Breast epithelium (tissue), 4 donors: ENCODE measurements around the gene SLC4A7. TPM values are rescaled to one million over a fixed set of nuclear protein-coding genes. Genes with fewer than 3 reads are reported as not detected.
"Not testable (repeated sequence)": the region's sequence is repeated elsewhere in the genome, so short reads cannot be mapped to it uniquely, and the experiment has no call there.

Experiments
- DNase-seq, 2 donors: peaks; one replicate each; pipeline ENCODE4 v3.0.0-alpha.2; 2019; ENCODE audit warnings: low spot score in 2 of 2
- H3K27ac ChIP-seq, 2 donors: fragments of 200-600 bp; sonication (generic) in 1 of 2; one replicate each; pipeline ENCODE4 v1.5.1; 2016 to 2019; ENCODE audit warnings: mild to moderate bottlenecking in 1 of 2
- H3K27me3 ChIP-seq, 2 donors: fragments of 200-600 bp; sonication (generic) in 1 of 2; one replicate each; pipeline versions ENCODE4 v1.5.1 to v1.6.0; 2017 to 2019; ENCODE audit warnings: control low read depth in 1 of 2, mild to moderate bottlenecking in 1 of 2
- H3K36me3 ChIP-seq: fragments of 200-600 bp; one replicate; pipeline ENCODE4 v1.5.1; 2019
- H3K4me1 ChIP-seq, 2 donors: fragments of 200-600 bp; sonication (generic); one replicate each; pipeline ENCODE4 v1.5.1; 2016 to 2019; ENCODE audit warnings: control low read depth in 1 of 2
- H3K4me3 ChIP-seq, 3 donors: fragments of 200-600 bp; sonication (generic); 1 replicate in 2 of 3; 2 replicates in 1 of 3; pipeline ENCODE4 v1.5.1; 2016 to 2019; ENCODE audit warnings: mild to moderate bottlenecking in 3 of 3, moderate library complexity in 2 of 3
- H3K9me3 ChIP-seq, 2 donors: fragments of 200-600 bp; sonication (generic) in 1 of 2; one replicate each; pipeline ENCODE4 v1.5.1; 2016 to 2019; ENCODE audit warnings: control low read depth in 1 of 2
- POLR2A ChIP-seq: fragments of 450-650 bp; IDR thresholded peaks from one replicate; pipeline ENCODE4 v1.6.1; 2016; ENCODE audit warnings: antibody characterized with exemption, mild to moderate bottlenecking, moderate library complexity
- POLR2AphosphoS5 ChIP-seq, 3 donors: sonication (generic); formaldehyde crosslinking; IDR thresholded peaks; one replicate each; pipeline ENCODE4 v1.6.1; 2017; ENCODE audit warnings: antibody characterized with exemption in 3 of 3
- intact Hi-C: fragments of 100-400 bp; cut with DNase I; formaldehyde crosslinking; loops from one replicate; pipeline ENCODE4 v1.15.1; 2023; ENCODE audit warnings: low total_unique reads
- total RNA-seq, 3 donors: library from RNA; depleted of rRNA; stranded (reverse); fragments of >200 nt; gene quantifications; one replicate each; pipeline ENCODE4 v1.1.0, GENCODE V29; 2016
- TF ChIP-seq, protein P1 (sequence below), 3 donors: fragments of 450-650 bp; IDR thresholded peaks; one replicate each; pipeline ENCODE4 v1.5.1; 2016 to 2017; ENCODE audit warnings: antibody characterized with exemption in 3 of 3, mild to moderate bottlenecking in 3 of 3, moderate library complexity in 3 of 3

The SLC4A7 gene
- total RNA-seq, 3 donors from 2014 or later, result 32.8 to 219 (median 204) TPM

DNA sequence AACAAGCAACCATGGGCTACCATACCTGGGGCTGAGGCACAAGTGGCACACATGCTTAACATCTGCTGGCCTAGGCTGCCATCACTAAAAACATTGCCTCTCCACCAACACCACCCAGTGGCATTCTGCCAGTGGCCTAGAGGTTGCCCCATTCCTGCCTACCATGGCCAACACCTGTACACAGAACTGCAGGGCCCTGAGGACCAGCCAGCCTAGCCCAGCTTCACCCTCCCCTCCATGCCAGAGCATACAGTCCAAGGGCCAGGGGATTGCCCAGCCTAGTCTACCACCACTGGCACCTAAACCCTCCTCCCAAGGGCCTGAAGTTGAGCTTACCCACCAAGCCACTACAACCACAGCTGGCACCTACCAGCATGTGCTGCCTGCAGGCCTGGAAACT lies 150.3 kb downstream of the SLC4A7 start:
- Histone ChIP-seq H3K36me3 (no peaks in the 10 kb centered on the region), H3K4me1 (no peaks in the 10 kb centered on the region), H3K27ac (no peak overlapping the region), H3K9me3 (no peaks in the 10 kb centered on the region), H3K4me3 (no peak overlapping the region), H3K27me3 (no peaks in the 10 kb centered on the region)
- TF ChIP-seq, protein P1, sequence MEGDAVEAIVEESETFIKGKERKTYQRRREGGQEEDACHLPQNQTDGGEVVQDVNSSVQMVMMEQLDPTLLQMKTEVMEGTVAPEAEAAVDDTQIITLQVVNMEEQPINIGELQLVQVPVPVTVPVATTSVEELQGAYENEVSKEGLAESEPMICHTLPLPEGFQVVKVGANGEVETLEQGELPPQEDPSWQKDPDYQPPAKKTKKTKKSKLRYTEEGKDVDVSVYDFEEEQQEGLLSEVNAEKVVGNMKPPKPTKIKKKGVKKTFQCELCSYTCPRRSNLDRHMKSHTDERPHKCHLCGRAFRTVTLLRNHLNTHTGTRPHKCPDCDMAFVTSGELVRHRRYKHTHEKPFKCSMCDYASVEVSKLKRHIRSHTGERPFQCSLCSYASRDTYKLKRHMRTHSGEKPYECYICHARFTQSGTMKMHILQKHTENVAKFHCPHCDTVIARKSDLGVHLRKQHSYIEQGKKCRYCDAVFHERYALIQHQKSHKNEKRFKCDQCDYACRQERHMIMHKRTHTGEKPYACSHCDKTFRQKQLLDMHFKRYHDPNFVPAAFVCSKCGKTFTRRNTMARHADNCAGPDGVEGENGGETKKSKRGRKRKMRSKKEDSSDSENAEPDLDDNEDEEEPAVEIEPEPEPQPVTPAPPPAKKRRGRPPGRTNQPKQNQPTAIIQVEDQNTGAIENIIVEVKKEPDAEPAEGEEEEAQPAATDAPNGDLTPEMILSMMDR (IDR thresholded peaks at IDR 0.05), result no peak
- TF ChIP-seq POLR2AphosphoS5 (IDR thresholded peaks at IDR 0.05) (no peak), POLR2A (no peak)
- intact Hi-C loops, result no loop called here
- DNase-seq, result no peak

DNA sequence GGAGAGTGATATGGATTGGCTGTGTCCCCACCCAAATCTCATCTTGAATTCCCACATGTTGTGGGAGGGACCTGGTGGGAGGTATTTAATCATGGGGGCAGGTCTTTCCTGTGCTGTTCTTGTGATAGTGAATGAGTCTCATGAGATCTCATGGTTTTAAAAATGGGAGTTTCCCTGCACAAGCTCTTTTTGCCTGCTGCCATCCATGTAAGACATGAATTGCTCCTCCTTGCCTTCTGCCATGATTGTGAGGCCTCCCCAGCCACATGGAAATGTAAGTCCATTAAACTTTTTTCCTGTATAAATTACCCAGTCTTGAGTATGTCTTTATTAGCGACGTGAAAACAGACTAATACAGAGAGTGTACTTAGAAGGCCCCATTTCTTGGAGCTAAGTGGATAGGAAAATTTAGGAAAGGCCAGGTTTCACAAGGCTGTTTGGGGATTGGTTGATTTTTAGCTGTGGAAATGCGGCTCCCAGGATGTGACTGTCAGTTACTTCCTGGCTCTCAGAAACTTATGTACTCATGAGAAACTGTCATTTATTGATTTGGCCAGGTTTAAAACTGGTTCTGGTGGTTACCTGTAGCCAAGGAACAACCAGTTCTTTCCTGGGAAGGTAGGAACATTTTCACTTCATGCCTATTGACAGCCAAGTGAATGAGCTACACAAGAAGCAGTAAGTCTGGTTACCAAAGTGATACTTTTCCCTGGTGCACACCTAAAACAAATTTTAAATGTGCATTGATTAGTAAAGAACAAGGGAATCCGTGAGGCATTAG lies 155.0 kb downstream of the SLC4A7 start:
- H3K4me3 ChIP-seq, DNase-seq, H3K27me3 ChIP-seq, H3K9me3 ChIP-seq, intact Hi-C loops, H3K36me3 ChIP-seq: not testable (repeated sequence)
- Histone ChIP-seq H3K27ac (peak overlapping the region; percentile 60), H3K4me1 (peaks cover 0 to 13% of the 10 kb centered on the region in 2 donors)

DNA sequence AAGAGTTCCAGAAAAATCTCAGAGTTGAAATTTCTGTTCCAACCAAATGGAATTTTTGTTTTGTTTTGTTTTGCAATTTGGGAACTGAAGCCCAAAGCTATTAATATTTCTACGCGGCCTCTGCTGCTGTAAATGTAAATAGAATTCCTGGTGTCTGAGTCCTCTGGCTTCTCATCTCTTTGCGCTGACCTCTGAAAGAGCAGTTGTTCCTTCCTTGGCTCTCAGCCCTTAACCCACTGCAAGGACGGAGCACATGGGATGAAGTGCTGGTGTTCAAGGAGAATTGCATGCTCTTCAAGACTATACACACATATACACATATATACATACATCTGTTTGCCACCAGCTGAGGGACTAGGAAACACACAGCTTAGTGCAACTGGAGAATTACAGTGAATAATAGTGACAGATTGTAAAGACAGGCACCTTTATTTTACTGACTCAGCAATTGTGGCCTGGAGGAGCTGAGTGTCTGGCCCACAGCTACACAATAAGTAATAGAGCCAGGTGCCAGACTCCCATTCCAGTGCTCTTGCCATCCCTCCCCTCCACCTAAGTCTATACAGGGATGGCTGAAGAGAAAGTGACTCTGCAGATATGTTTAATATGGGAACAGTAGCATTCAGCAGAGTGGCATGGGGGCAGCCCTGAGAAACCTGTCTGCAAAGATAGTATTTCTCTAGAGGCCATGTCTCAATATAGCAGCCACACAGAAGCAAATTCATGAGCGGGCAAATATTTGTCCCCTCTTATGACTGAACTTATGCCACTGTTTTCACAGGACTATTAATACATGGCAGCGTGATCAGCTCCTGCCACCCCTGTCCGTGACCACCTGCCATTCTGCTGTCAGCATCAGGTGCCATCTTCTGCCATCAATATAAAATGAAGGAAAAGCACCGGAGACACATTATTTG lies 157.3 kb downstream of the SLC4A7 start:
- TF ChIP-seq POLR2A (no peak), POLR2AphosphoS5 (IDR thresholded peaks at IDR 0.05) (peak in 1 of 3 donors; percentile 15)
- TF ChIP-seq, protein P1 (IDR thresholded peaks at IDR 0.05), result no peak
- Histone ChIP-seq H3K27me3 (no peaks in the 10 kb centered on the region), H3K4me1 (peaks cover 0 to 13% of the 10 kb centered on the region in 2 donors), H3K36me3 (no peaks in the 10 kb centered on the region), H3K4me3 (no peak overlapping the region), H3K9me3 (no peaks in the 10 kb centered on the region), H3K27ac (peak overlapping the region in 1 of 2 donors; percentile 61)
- intact Hi-C loops, result no loop called here
- no peak for DNase-seq

DNA sequence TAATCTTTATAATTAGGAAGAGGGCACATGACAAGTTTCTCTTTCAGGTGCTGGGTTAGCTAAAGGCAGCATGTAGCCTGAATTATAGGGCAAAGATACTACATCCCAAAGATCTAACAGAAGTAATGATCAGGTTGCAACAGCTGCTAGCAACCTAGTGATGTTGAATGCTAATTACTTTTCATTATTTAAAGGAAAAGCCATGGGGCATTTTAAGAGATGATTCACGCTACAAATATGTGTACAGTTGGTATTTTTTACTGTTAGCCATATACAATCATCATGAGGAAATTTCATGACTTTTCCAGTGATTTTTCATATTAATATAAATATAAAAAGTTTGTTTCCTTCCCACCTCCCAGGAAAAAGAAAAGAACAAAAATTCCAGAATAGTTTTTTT lies 158.0 kb downstream of the SLC4A7 start:
- no peak for DNase-seq
- Histone ChIP-seq H3K27me3 (no peaks in the 10 kb centered on the region), H3K4me3 (no peak overlapping the region), H3K27ac (peak overlapping the region; percentile 15 to 75), H3K9me3 (no peaks in the 10 kb centered on the region), H3K36me3 (no peaks in the 10 kb centered on the region), H3K4me1 (peaks cover 0 to 13% of the 10 kb centered on the region in 2 donors)
- no peak for TF ChIP-seq POLR2AphosphoS5 (IDR thresholded peaks at IDR 0.05)
- TF ChIP-seq POLR2A, result no peak
- TF ChIP-seq, protein P1 (IDR thresholded peaks at IDR 0.05), result no peak
- intact Hi-C loops, result no loop called here

DNA sequence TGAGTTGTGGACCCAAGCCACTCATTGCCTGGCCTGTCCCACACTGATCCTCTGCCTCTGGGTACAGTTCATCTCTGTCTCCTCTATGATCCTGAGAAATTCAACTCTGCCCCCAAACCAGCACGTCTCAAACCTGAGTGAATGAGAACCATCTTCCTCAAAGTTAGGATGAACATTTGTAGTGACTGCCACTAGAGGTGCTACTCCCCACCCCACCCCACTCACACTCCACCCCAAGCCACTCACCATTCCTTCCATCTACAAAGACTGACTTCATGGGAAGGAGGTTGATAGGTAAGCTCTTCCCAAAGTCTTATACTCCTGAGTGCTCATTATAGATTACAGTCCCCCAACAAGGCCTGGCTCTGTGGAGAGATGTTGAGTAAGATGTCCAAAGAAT lies 158.8 kb downstream of the SLC4A7 start:
- Histone ChIP-seq H3K4me3 (no peak overlapping the region), H3K27ac (peak overlapping the region; percentile 1 to 75), H3K4me1 (peaks cover 0 to 13% of the 10 kb centered on the region in 2 donors), H3K9me3 (no peaks in the 10 kb centered on the region), H3K27me3 (no peaks in the 10 kb centered on the region), H3K36me3 (no peaks in the 10 kb centered on the region)
- intact Hi-C loops, result no loop called here
- TF ChIP-seq, protein P1 (IDR thresholded peaks at IDR 0.05), result no peak
- TF ChIP-seq POLR2A (no peak), POLR2AphosphoS5 (IDR thresholded peaks at IDR 0.05) (no peak)
- no peak for DNase-seq
